Measurements from ENCODE around the gene ELAVL1.
"Not testable (repeated sequence)": the region's sequence is repeated elsewhere in the genome, so short reads cannot be mapped to it uniquely, and the experiment has no call there.

Gene ELAVL1

DNA sequence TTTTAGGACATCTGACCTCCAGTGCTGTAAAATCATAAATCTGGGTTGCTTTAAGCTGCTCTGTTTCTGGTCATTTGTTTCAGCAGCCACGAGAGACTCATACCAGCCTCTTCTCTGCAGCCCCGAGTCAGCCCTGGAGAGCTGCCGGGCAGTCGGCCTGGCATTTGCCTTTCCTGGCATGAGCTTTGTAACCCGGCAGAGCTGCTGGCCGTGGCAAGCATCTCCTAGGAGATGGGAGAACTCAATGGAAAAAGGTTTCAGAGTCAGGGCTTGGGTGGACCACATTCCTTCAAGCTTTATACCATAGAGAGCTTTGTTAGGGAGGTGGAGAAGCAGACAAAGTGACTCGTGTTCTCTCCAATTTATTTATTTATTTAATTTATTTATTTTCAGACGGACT is 25.5 kb upstream of the ELAVL1 start:
- TF ChIP-seq, protein P1, sequence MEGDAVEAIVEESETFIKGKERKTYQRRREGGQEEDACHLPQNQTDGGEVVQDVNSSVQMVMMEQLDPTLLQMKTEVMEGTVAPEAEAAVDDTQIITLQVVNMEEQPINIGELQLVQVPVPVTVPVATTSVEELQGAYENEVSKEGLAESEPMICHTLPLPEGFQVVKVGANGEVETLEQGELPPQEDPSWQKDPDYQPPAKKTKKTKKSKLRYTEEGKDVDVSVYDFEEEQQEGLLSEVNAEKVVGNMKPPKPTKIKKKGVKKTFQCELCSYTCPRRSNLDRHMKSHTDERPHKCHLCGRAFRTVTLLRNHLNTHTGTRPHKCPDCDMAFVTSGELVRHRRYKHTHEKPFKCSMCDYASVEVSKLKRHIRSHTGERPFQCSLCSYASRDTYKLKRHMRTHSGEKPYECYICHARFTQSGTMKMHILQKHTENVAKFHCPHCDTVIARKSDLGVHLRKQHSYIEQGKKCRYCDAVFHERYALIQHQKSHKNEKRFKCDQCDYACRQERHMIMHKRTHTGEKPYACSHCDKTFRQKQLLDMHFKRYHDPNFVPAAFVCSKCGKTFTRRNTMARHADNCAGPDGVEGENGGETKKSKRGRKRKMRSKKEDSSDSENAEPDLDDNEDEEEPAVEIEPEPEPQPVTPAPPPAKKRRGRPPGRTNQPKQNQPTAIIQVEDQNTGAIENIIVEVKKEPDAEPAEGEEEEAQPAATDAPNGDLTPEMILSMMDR (IDR thresholded peaks at IDR 0.05), result no peak
- Histone ChIP-seq H2AFZ (no peak overlapping the region), H3K79me2 (no peaks in the 10 kb centered on the region), H3K9ac (no peak overlapping the region), H3K27me3 (ENCODE audit: control insufficient read depth, insufficient read depth, low read length) (no peaks in the 10 kb centered on the region), H3K4me3 (ENCODE audit: low read depth, low read length) (no peak overlapping the region), H3K27ac (no peak overlapping the region), H3K36me3 (ENCODE audit: control insufficient read depth, insufficient read depth, low read length) (no peaks in the 10 kb centered on the region), H3K9me3 (ENCODE audit: control insufficient read depth, low read length) (no peaks in the 10 kb centered on the region), H3K4me1 (no peaks in the 10 kb centered on the region), H3K4me2 (ENCODE audit: low read length) (no peak overlapping the region)

- no peak overlapping the region for H2AFZ ChIP-seq
- no peaks in the 10 kb centered on the region for H3K9me3 ChIP-seq (ENCODE audit: control insufficient read depth, low read length)
- H3K27ac ChIP-seq, result no peak overlapping the region
- H3K27me3 ChIP-seq (ENCODE audit: control insufficient read depth, insufficient read depth, low read length), result no peaks in the 10 kb centered on the region
- H3K4me3 ChIP-seq (ENCODE audit: low read depth, low read length), result no peak overlapping the region
- TF ChIP-seq, protein P1 (IDR thresholded peaks at IDR 0.05), result no peak
- no peaks in the 10 kb centered on the region for H3K79me2 ChIP-seq
- no peaks in the 10 kb centered on the region for H3K4me1 ChIP-seq
- H3K9ac ChIP-seq, result no peak overlapping the region
- no peaks in the 10 kb centered on the region for H3K36me3 ChIP-seq (ENCODE audit: control insufficient read depth, insufficient read depth, low read length)
- H3K4me2 ChIP-seq (ENCODE audit: low read length), result no peak overlapping the region
Measured at GRCh38 chr19:8028951-8029491, 23.6 kb upstream of the ELAVL1 start.

DNA sequence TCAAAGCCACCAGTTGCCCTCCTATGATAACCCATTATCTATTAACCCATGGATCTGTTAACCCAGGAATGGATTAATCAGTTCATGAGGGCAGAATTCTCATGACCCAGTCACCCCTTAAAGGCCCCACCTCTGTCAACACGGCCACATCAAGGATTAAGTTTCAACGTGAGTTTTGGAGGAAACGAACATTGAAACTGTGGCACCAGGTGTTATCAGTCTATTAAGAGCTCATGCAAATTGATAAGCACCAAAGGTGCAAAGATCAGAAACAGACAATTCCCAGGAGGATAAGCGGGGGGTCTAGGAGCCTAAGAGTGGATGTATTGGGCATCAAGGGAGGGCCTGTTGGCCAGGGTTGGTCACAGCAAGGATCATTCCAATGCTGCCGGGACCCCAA is 19.9 kb upstream of the ELAVL1 start:
- H3K4me3 ChIP-seq (ENCODE audit: low read depth, low read length), result no peak overlapping the region
- H3K27me3 ChIP-seq (ENCODE audit: control insufficient read depth, insufficient read depth, low read length), result no peaks in the 10 kb centered on the region
- H3K4me1 ChIP-seq, result no peaks in the 10 kb centered on the region
- H3K27ac ChIP-seq, result no peak overlapping the region
- H3K4me2 ChIP-seq (ENCODE audit: low read length), result no peak overlapping the region
- no peaks in the 10 kb centered on the region for H3K9me3 ChIP-seq (ENCODE audit: control insufficient read depth, low read length)
- H2AFZ ChIP-seq, result no peak overlapping the region
- no peak overlapping the region for H3K9ac ChIP-seq
- no peaks in the 10 kb centered on the region for H3K79me2 ChIP-seq
- TF ChIP-seq, protein P1 (IDR thresholded peaks at IDR 0.05), result no peak
- H3K36me3 ChIP-seq (ENCODE audit: control insufficient read depth, insufficient read depth, low read length), result no peaks in the 10 kb centered on the region

DNA sequence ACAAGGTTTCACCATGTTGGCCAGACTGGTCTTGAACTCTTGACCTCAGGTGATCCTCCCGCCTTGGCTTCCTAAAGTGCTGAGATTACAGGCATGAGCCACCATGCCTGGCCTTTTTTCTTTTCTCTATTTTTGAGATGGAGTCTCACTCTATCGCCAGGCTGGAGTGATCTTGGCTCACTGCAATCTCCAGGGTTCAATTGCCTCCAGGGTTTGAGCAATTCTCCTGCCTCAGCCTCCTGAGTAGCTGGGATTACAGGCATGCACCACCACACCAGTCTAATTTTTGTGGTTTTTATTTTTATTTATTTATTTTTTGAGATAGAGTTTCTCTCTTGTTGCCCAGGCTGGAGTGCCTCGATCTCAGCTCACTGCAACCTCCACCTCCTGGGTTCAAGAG is 18.8 kb upstream of the ELAVL1 start:
- H3K27ac ChIP-seq; H3K4me2 ChIP-seq (ENCODE audit: low read length); H3K27me3 ChIP-seq (ENCODE audit: control insufficient read depth, insufficient read depth, low read length); H3K4me1 ChIP-seq; H2AFZ ChIP-seq; H3K9ac ChIP-seq; H3K79me2 ChIP-seq; H3K36me3 ChIP-seq (ENCODE audit: control insufficient read depth, insufficient read depth, low read length); H3K9me3 ChIP-seq (ENCODE audit: control insufficient read depth, low read length); H3K4me3 ChIP-seq (ENCODE audit: low read depth, low read length): not testable (repeated sequence)

DNA sequence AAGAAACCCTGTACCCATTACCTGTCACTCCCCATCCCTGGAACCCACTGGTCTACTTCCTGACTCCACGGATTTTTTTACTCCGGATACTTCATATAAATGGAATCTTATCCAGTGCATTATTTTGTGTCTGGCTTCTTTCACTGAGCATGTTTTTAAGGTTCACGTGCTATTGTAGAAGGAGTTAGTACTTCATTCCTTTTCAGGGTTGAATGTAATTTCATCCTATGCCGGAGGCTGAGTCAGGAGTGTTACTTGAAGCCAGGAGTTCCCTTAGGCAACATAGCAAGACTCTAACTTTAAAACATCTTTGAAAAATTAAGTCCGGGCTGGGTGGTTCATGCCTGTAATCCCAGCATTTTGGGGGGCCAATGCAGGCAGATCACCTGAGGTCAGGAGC is 17.9 kb upstream of the ELAVL1 start:
- Histone ChIP-seq H3K4me2 (ENCODE audit: low read length) (no peak overlapping the region), H3K9me3 (ENCODE audit: control insufficient read depth, low read length) (no peaks in the 10 kb centered on the region), H3K27me3 (ENCODE audit: control insufficient read depth, insufficient read depth, low read length) (no peaks in the 10 kb centered on the region), H3K36me3 (ENCODE audit: control insufficient read depth, insufficient read depth, low read length) (no peaks in the 10 kb centered on the region), H3K27ac (no peak overlapping the region), H3K79me2 (no peaks in the 10 kb centered on the region), H3K4me1 (no peaks in the 10 kb centered on the region), H3K4me3 (ENCODE audit: low read depth, low read length) (no peak overlapping the region), H2AFZ (no peak overlapping the region), H3K9ac (no peak overlapping the region)
- TF ChIP-seq, protein P1 (IDR thresholded peaks at IDR 0.05), result no peak

Data from parathyroid adenoma (tissue), 2 donors.